Measurements from ENCODE around the gene MANBA.

DNA sequence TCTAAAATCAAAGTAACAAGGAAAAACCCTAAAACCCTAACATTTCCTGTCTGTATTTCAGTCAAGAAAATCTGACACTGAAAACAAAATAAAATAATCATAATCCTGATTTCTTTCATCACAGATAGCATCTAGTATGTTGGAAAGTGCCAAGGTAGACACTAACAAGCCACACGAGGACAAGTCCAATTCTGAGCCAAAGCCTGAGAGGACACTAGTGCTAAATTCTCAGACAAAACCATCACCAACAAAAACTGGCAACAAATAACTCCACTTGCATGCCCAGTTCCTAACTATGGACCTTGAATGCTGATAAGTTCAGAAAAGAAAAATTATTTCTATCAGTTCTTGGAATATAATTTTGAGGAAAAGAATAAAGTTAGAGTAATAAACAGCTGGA lies 113.7 kb downstream of the MANBA start:
- TF ChIP-seq, protein P1, sequence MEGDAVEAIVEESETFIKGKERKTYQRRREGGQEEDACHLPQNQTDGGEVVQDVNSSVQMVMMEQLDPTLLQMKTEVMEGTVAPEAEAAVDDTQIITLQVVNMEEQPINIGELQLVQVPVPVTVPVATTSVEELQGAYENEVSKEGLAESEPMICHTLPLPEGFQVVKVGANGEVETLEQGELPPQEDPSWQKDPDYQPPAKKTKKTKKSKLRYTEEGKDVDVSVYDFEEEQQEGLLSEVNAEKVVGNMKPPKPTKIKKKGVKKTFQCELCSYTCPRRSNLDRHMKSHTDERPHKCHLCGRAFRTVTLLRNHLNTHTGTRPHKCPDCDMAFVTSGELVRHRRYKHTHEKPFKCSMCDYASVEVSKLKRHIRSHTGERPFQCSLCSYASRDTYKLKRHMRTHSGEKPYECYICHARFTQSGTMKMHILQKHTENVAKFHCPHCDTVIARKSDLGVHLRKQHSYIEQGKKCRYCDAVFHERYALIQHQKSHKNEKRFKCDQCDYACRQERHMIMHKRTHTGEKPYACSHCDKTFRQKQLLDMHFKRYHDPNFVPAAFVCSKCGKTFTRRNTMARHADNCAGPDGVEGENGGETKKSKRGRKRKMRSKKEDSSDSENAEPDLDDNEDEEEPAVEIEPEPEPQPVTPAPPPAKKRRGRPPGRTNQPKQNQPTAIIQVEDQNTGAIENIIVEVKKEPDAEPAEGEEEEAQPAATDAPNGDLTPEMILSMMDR (IDR thresholded peaks at IDR 0.05), result no peak
- no peak for TF ChIP-seq POLR2A (IDR thresholded peaks at IDR 0.05)
